HG03135 (cell line): ENCODE measurements around the gene HSPB1.
"Not testable (repeated sequence)": the region's sequence is repeated elsewhere in the genome, so short reads cannot be mapped to it uniquely, and the experiment has no call there.

Experiments
- ATAC-seq: cut with Tn5 transposase; IDR thresholded peaks from one replicate; pipeline ENCODE4 v1.9.1; 2021; ENCODE audit warnings: mild to moderate bottlenecking, moderate library complexity; ENCODE audit not compliant: unreplicated experiment

The HSPB1 gene

GRCh38 chr7:76303202-76304147, 1.0 kb downstream of the HSPB1 start:
- peak; percentile 39 for ATAC-seq

GRCh38 chr7:76304888-76305375, 2.5 kb downstream of the HSPB1 start:
- no peak for ATAC-seq

DNA sequence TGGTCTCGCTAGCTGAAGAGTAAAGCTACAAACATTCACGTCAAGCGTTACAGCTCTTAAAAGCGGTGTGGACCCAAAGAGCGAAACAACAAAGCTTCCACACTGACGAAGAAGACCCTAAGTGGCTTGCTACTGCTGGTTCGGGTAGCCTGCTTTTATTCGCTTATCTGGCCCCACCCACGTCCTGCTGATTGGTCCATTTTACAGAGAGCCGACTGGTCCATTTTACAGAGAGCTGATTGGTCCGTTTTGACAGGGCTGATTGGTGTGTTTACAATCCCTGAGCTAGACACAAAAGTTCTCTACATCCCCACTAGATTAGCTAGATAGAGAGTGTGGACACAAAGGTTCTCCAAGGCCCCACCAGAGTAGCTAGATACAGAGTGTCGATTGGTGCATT, 6.4 kb downstream of the HSPB1 start:
- ATAC-seq = not testable (repeated sequence)

GRCh38 chr7:76309341-76310101, 7.0 kb downstream of the HSPB1 start:
- ATAC-seq = not testable (repeated sequence)

DNA sequence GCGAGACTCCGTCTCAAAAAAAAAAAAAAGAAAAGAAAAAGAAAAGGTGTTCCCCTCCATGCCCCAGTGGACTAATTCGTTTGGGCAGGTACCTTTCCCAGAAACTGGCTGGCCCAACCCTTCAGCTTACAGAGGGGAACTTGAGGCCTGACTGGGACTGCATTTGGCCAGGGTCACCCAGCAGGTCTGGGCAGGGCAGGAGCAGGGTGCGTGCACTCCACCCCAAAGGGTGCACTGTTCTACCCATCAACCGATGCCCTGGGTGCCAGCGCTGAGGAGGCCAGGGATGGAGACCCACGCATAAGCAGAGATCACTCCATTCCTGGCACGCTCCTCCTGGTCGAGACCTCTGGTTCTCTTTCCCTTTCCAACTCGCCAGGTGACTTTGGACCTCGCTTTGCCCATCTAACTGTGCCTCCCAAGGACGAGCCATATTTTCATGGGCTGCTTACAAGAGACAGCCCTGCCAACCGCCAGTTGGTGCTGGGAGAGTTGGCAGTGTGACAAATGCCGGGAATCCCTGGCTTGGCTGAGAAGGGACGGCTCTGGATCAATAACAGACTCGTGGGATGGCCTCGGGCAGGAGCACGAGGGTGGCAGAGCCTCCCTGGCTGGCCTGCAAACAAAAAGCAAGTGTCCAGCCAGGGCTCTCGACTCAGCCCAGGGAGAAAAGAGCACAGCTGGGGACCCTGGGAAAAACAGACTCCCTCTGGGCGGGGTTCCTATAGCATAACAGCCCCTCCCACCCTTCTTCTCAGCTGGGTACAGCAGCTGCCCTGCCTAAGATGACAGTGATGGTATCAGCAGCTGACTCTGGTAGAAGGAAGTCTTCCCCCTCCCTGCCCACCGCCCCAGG, 7.9 kb downstream of the HSPB1 start:
- ATAC-seq = no peak

DNA sequence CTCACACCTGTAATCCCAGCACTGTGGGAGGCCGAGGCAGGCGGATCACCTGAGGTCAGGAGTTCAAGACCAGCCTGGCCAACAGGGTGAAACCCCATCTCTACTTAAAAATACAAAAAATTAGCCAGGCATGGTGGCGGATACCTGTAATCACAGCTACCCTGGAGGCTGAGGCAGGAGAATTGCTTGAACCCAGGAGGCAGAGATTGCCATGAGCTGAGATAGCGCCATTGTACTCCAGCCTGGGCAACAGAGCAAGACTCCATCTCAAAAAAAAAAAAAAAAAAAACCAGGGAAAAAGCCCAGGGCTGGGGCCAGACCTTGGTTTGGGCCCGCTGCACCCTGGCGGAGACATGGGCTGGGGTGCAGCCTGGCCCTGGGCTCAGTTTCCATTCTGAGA, 9.4 kb downstream of the HSPB1 start:
- ATAC-seq = not testable (repeated sequence)

GRCh38 chr7:76314042-76314721, 11.7 kb downstream of the HSPB1 start:
- ATAC-seq = peak; percentile 39

DNA sequence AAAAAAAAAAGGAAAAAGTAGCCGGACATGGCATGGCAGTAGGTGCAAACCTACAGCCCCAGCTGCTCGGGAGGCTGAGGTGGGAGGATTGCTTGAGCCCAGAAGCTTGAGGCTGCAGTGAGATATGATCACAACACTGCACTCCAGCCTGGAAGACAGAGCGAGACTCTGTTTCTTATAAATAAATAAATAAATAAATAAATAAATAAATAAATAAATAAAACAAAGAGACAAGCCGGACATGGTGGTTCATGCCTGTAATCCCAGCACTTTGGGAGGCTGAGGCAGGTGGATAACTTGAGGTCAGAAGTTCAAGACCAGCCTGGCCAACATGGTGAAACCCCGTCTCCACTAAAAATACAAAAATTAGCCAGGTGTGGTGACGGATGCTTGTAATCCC, 12.3 kb downstream of the HSPB1 start:
- ATAC-seq = not testable (repeated sequence)

DNA sequence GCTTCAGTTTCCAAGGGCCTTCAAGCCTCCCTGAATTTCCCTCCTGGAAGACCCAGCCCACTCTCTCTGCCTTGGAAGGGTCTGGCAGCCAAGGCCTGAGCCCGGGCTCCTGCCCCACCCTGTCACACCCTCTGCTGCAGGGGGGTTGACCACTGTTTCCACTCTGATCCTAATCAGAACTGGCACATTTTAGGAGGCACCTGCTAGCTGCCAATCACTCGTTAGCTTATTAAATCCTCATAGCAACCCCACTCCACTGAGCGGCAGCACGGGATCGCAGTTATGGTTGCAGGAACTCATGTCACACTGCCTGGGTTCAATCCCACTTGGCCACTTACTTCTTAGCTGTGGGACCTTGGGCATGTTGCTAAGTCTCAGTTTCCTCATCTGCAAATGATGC, 12.9 kb downstream of the HSPB1 start:
- no peak for ATAC-seq

GRCh38 chr7:76316984-76317781, 14.7 kb downstream of the HSPB1 start:
- no peak for ATAC-seq

DNA sequence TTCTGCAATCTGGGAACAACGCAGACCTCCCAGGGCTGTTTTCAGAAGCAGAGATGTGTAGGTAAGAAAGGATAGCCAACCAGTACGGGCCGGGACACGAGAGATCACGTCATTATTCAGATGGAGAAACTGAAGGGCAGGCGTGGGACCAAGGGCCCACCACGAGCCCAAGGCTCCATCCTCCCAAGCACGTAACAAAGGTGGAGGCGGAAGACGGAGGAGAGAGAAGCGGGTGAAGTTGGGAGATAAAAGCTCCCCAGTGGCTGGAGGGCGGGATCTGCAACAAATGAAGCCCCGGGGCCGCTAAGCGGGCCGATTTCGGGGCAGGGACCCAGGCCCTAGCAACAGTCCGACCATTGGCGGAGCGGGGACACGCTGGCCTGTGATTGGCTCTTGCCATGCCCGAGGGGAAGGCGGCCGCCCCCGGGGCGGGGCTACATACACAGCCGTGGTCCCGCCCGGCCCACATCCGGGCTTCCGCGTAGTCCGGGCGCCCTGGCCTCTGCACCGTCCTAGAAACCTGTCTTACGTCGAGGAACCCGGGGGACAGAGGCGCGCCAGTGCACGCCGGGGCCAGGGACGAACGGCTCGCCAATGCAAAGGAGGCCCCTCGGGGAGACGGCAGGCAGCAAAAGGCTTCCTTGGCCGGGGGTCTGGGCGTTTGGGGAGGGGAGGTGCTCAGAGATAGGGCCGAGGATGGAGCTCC, 15.5 kb downstream of the HSPB1 start:
- ATAC-seq = peak; percentile 90

GRCh38 chr7:76318488-76319353, 16.2 kb downstream of the HSPB1 start:
- ATAC-seq = peak; percentile 48

DNA sequence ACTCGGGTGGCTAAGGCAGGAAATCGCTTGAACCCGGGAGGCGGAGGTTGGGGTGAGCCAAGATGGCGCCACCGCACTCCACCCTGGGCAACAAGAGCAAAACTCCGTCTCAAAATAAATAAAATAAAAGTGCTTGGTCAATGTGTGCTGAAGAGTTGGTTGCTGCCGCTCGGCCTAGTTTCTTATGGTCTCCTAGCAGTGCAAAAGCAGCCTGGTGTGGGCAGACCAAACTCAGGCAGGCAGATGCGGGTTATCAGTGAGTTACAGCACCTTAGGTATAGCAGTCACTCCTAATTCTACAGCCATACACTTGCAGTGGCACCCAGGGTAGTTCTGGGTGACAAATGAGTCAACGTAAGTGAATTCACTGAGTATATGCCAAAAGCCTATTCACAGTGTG, 22.6 kb downstream of the HSPB1 start:
- no peak for ATAC-seq

- ATAC-seq = no peak
Measured at GRCh38 chr7:76325811-76326210, 23.3 kb downstream of the HSPB1 start.

DNA sequence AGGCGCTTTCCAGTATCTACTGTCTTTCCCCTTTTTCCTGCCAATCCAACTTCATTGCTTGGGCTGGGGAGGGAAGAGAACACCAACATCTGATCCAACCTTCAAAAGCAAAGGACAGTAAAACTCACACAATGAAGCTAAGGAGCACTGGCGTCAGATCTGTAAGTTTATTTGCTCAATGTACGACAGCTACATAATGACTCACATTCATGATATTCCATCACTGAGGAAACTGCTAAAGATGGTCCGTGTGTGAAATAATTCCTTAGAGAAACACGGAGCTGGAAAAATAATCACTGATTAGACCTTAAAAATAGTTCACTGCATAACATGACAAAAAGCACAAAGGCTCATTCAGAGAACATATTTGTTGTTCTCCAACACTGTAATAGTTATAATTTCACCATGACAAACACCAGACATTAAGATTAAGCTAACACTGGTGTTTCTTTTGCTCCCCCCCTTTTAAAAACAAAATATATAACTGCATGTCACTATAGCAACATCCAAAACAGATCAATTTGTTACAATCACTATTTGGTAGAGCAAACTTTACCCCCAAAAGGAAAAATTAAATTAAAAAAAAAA, 24.3 kb downstream of the HSPB1 start:
- ATAC-seq = no peak

DNA sequence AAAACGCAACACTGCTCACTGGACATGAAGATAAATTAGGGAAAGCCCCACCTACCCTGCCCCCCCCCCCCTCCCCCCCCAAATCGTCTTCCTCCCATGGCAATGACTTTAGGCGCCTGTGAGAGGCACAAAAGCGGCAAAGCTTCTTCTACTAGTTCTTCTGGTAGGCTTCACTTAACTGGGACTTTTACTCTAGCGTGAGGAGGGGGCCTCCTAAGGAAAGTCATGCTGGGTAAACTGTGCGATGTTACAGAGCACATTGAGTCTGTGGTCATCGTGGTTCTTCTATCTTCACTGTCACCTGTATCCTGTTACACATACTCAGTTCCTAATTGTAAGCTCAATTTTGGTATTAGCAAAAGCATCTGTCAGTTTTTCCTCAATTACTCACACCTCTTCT, 25.1 kb downstream of the HSPB1 start:
- ATAC-seq = no peak

- no peak for ATAC-seq
Measured at GRCh38 chr7:76328389-76328788, 25.9 kb downstream of the HSPB1 start.

DNA sequence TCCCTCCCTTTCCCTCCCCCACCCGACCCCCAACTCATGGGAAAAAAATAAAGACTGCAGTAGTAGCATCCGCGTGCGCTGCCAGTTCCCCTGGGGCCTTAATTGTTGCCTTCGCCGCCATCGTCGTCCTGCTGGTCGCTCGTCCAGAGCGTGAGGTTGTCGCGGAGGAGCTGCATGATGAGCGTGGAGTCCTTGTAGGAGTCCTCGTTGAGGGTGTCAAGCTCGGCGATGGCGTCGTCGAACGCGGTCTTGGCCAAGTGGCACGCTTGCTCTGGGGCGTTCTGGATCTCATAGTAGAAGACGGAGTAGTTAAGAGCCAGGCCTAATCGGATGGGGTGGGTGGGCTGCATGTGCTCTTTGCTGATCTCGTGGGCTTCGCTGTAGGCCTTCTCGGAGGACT, 27.0 kb downstream of the HSPB1 start:
- no peak for ATAC-seq
